AG08395 (cell line): ENCODE results near the gene APOD.

Experiments used
- DNase-seq: peaks from one replicate; pipeline ENCODE4 v3.0.0; 2012; ENCODE audit warnings: mixed read lengths, low spot score

APOD gene

DNA sequence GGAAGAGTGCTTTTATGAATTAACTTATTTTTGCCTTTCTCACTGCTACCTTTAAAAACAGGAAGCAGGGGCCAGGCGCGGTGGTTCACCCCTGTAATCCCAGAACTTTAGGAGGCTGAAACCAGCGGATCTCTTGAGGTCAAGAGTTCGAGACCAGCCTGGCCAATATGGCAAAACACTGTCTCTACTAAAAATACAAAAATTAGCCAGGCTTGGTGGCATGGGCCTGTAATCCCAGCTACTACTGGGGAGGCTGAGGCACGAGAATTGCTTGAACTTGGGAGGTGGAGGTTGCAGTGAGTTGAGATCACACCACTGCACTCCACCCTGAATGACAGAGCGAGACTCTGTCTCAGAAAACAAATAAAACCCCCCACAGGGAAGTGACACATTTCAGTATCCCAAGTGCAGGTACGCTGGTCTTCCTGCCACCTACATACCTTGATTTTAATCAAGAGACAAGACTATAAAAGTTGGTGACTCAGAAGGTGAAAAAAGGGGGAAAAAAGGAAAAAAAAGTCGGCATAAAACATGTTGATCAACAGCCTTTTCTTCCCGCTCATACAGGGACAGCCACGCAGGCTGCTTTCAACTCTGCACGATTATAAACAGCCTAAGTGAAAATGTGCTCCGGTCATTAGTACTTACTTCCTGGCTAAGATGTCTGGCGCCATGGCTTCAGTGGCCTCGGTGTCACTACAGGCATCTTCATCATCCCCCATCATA, 59.4 kb downstream of the APOD start:
- DNase-seq: no peak

DNA sequence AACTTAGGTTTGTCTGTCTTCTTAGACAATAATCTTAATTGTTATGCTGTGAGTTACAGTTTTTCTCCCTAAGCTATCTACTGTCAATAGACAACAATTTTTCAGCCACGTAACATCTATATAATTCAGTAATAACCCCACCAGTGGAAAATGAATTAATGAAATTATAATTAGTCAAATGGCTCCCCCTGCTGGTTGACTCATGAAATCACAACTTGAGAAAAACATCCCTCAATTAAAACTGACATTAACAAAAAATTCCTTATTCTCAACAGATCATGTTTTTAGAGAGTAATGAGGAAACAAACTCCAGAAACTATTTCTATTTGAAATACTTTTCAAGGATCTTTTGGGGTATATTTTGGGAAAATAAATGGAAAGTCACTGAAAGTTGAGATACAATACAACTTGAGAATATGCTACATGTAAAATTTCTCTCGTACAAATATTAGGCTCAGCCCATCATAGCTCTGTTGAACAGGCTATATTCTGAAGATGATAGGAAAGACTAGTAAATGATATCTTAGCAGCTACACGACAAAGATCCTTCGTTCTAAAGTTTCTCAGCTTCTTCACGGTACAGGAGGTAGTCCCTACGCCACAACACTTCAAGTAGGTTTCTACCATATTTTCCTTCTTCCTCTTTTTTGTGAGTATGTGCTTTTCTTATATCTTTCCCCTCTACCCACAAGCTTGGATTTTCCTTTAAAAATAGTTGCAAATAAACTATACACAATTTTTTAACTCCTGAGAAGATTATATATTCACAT, 61.3 kb downstream of the APOD start:
- peak; percentile 62 for DNase-seq
